Epidermal melanocyte (primary cell): Measurements from ENCODE around the gene TUNAR.

Source experiments
- DNase-seq: peaks from one replicate; pipeline ENCODE4 v3.0.0; 2011; ENCODE audit warnings: low spot score; ENCODE audit not compliant: insufficient read length

TUNAR gene

GRCh38 chr14:95872777-95873176, 3.9 kb upstream of the TUNAR start:
- DNase-seq = no peak

- no peak for DNase-seq
Observed at GRCh38 chr14:95875831-95876760, 536 bp upstream of the TUNAR start.

- no peak for DNase-seq
Observed at GRCh38 chr14:95877633-95878032, 1.0 kb downstream of the TUNAR start.

GRCh38 chr14:95884377-95884776, 7.7 kb downstream of the TUNAR start:
- no peak for DNase-seq

GRCh38 chr14:95885278-95885677, 8.6 kb downstream of the TUNAR start:
- no peak for DNase-seq

- DNase-seq = no peak
Observed at GRCh38 chr14:95885866-95886265, 9.2 kb downstream of the TUNAR start.

GRCh38 chr14:95886366-95887056, 9.9 kb downstream of the TUNAR start:
- no peak for DNase-seq

GRCh38 chr14:95887351-95887750, 10.7 kb downstream of the TUNAR start:
- no peak for DNase-seq

GRCh38 chr14:95889236-95889979, 12.8 kb downstream of the TUNAR start:
- DNase-seq = no peak

GRCh38 chr14:95891742-95892141, 15.1 kb downstream of the TUNAR start:
- DNase-seq = no peak

- DNase-seq = no peak
Observed at GRCh38 chr14:95892142-95892541, 15.5 kb downstream of the TUNAR start.

- no peak for DNase-seq
Observed at GRCh38 chr14:95895720-95896119, 19.1 kb downstream of the TUNAR start.

GRCh38 chr14:95896498-95897135, 20.0 kb downstream of the TUNAR start:
- DNase-seq = no peak

GRCh38 chr14:95897280-95897679, 20.6 kb downstream of the TUNAR start:
- DNase-seq = no peak

- no peak for DNase-seq
Observed at GRCh38 chr14:95901054-95901453, 24.4 kb downstream of the TUNAR start.

- no peak for DNase-seq
Observed at GRCh38 chr14:95902273-95902826, 25.7 kb downstream of the TUNAR start.

- no peak for DNase-seq
Observed at GRCh38 chr14:95903165-95903564, 26.5 kb downstream of the TUNAR start.

- no peak for DNase-seq
Observed at GRCh38 chr14:95903616-95904107, 27.0 kb downstream of the TUNAR start.

GRCh38 chr14:95906591-95906990, 30.0 kb downstream of the TUNAR start:
- no peak for DNase-seq

- no peak for DNase-seq
Observed at GRCh38 chr14:95910628-95911027, 34.0 kb downstream of the TUNAR start.

- no peak for DNase-seq
Observed at GRCh38 chr14:95911456-95911855, 34.8 kb downstream of the TUNAR start.
